Chondrocyte (in vitro differentiated cells): Measurements from ENCODE around the gene MSH2. TPM values are rescaled to one million over a fixed set of nuclear protein-coding genes. Genes with fewer than 3 reads are reported as not detected.
"Not testable (repeated sequence)": the region's sequence is repeated elsewhere in the genome, so short reads cannot be mapped to it uniquely, and the experiment has no call there.

Source experiments
- DNase-seq: peaks from one replicate; pipeline ENCODE4 v3.0.0; 2021; ENCODE audit warnings: mixed read lengths, low spot score
- H3K27ac Mint-ChIP-seq: one replicate; pipeline ENCODE4 v1.8.0; 2021; ENCODE audit warnings: mild to moderate bottlenecking, moderate library complexity, mixed read lengths; ENCODE audit not compliant: unreplicated experiment
- H3K27me3 Mint-ChIP-seq: 2 replicates; pipeline ENCODE4 v1.8.0; 2021; ENCODE audit warnings: low read depth, mixed read lengths
- H3K36me3 Mint-ChIP-seq: 2 replicates; pipeline ENCODE4 v1.8.0; 2021; ENCODE audit warnings: low read depth, mixed read lengths
- H3K4me1 Mint-ChIP-seq: 2 replicates; pipeline ENCODE4 v1.8.0; 2021; ENCODE audit warnings: low read depth, mild to moderate bottlenecking, mixed read lengths
- H3K4me3 Mint-ChIP-seq: one replicate; pipeline ENCODE4 v1.8.0; 2021; ENCODE audit warnings: mild to moderate bottlenecking, moderate library complexity, mixed read lengths; ENCODE audit not compliant: unreplicated experiment
- H3K9me3 Mint-ChIP-seq: 2 replicates; pipeline ENCODE4 v1.8.0; 2021; ENCODE audit warnings: low read depth, mixed read lengths
- CTCF ChIP-seq: fragments of 200-600 bp; sonication (generic); IDR thresholded peaks from 2 replicates; pipeline ENCODE4 v1.5.0; 2021; ENCODE audit warnings: antibody characterized with exemption, mild to moderate bottlenecking, moderate library complexity
- total RNA-seq: library from RNA; stranded (reverse); gene quantifications from 3 replicates; pipeline ENCODE4 v1.2.1, GENCODE V29; 2021

MSH2 gene
- total RNA-seq, 1 donor from 2014 or later = 21.0 TPM

- Mint-ChIP-seq H3K36me3 (peaks cover 12% of the 10 kb centered on the region), H3K27ac (no peak overlapping the region)
Observed at GRCh38 chr2:47429795-47430194, 26.8 kb downstream of the MSH2 start.

DNA sequence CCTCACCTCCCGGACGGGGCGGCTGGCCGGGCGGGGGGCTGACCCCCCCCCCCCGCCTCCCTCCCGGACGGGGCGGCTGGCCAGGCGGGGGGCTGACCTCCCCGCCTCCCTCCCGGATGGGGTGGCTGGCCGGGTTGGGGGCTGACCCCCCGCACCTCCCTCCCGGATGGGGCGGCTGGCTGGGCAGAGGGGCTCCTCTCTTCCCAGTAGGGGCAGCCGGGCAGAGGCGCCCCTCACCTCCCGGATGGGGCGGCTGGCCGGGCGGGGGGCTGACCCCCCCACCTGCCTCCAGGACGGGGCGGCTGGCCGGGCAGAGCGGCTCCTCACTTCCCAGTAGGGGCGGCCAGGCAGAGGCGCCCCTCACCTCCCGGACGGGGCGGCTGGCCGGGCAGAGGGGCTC lies 30.1 kb downstream of the MSH2 start:
- DNase-seq, H3K27me3 Mint-ChIP-seq, H3K4me1 Mint-ChIP-seq, H3K27ac Mint-ChIP-seq, H3K9me3 Mint-ChIP-seq, H3K4me3 Mint-ChIP-seq: not testable (repeated sequence)
- H3K36me3 Mint-ChIP-seq = peaks cover 11% of the 10 kb centered on the region

More at GRCh38 chr2:47429795-47430194, 26.8 kb downstream of the MSH2 start:
- H3K4me3 Mint-ChIP-seq = no peak overlapping the region
- TF ChIP-seq CTCF = no peak
- no peak for DNase-seq
- no peaks in the 10 kb centered on the region for H3K27me3 Mint-ChIP-seq
- peaks cover 2% of the 10 kb centered on the region for H3K4me1 Mint-ChIP-seq
- H3K9me3 Mint-ChIP-seq = no peaks in the 10 kb centered on the region

GRCh38 chr2:47433445-47433844 lies 30.5 kb downstream of the MSH2 start:
- not testable (repeated sequence) for H3K4me1 Mint-ChIP-seq, H3K9me3 Mint-ChIP-seq, H3K27ac Mint-ChIP-seq, H3K27me3 Mint-ChIP-seq, H3K4me3 Mint-ChIP-seq, DNase-seq
- peaks cover 11% of the 10 kb centered on the region for H3K36me3 Mint-ChIP-seq

GRCh38 chr2:47437287-47437686 lies 34.3 kb downstream of the MSH2 start:
- TF ChIP-seq CTCF = peak; percentile 84
- H3K36me3 Mint-ChIP-seq = peaks cover under 1% of the 10 kb centered on the region
- H3K4me3 Mint-ChIP-seq = no peak overlapping the region
- H3K4me1 Mint-ChIP-seq = no peaks in the 10 kb centered on the region
- no peak for DNase-seq
- no peaks in the 10 kb centered on the region for H3K9me3 Mint-ChIP-seq
- no peaks in the 10 kb centered on the region for H3K27me3 Mint-ChIP-seq
- no peak overlapping the region for H3K27ac Mint-ChIP-seq

DNA sequence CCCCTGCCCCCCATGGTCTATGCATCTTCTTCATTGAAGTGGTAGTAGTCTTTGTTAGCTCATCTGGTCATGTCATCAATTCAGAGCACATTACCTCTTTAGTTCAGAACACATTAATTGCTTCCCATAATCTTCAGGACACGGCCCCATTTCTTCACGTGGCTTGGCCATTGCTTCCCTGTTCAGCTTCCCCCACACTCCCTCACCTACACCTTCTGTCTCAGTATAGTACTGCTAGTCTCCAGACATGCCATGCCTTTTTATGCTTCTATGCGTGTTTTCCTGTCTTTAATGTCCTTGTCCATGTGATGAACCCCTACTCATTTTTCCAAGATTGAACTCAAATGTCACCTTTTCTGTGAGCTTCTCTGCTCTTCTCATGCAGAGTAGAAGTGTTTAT lies 35.1 kb downstream of the MSH2 start:
- Mint-ChIP-seq H3K27ac (no peak overlapping the region), H3K9me3 (no peaks in the 10 kb centered on the region), H3K4me1 (peaks cover 5% of the 10 kb centered on the region), H3K36me3 (peaks cover 2% of the 10 kb centered on the region), H3K4me3 (no peak overlapping the region), H3K27me3 (no peaks in the 10 kb centered on the region)
- DNase-seq = no peak
- no peak for TF ChIP-seq CTCF

- no peak for DNase-seq
- Mint-ChIP-seq H3K27me3 (no peaks in the 10 kb centered on the region), H3K4me3 (no peak overlapping the region), H3K9me3 (no peaks in the 10 kb centered on the region), H3K36me3 (peaks cover 2% of the 10 kb centered on the region), H3K4me1 (peaks cover 8% of the 10 kb centered on the region), H3K27ac (no peak overlapping the region)
- no peak for TF ChIP-seq CTCF
Observed at GRCh38 chr2:47438783-47439182, 35.8 kb downstream of the MSH2 start.
